OCI-LY3 (cell line): ENCODE measurements around the gene S100P.

Experiments used
- EZH2phosphoT487 ChIP-seq: fragments of 200-600 bp; shearing (Covaris generic); IDR thresholded peaks from 2 replicates; pipeline ENCODE4 v1.6.1; 2018; ENCODE audit warnings: antibody characterized with exemption, mixed run types, low read depth
- TF ChIP-seq, protein P1 (sequence below): fragments of 200-600, 300-600 bp; sonication (generic); IDR thresholded peaks from 2 replicates; pipeline ENCODE4 v1.5.1; 2014; ENCODE audit warnings: antibody characterized with exemption, low read length, low read depth

DNA sequence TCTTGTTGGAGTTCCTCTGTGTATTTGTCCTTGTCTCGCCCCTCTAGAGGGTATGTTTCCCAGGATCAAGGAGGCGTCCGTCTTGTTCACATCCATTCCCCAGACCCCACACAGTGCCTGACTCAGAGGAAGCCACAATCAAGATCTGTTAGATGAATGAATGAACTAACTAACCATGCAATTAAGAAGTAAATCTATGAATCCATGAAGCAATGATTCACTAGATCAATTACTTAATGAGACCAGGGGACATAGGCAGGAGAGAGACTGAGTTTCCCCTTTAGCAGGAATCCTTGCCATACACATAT, 34.2 kb downstream of the S100P start:
- TF ChIP-seq, protein P1, sequence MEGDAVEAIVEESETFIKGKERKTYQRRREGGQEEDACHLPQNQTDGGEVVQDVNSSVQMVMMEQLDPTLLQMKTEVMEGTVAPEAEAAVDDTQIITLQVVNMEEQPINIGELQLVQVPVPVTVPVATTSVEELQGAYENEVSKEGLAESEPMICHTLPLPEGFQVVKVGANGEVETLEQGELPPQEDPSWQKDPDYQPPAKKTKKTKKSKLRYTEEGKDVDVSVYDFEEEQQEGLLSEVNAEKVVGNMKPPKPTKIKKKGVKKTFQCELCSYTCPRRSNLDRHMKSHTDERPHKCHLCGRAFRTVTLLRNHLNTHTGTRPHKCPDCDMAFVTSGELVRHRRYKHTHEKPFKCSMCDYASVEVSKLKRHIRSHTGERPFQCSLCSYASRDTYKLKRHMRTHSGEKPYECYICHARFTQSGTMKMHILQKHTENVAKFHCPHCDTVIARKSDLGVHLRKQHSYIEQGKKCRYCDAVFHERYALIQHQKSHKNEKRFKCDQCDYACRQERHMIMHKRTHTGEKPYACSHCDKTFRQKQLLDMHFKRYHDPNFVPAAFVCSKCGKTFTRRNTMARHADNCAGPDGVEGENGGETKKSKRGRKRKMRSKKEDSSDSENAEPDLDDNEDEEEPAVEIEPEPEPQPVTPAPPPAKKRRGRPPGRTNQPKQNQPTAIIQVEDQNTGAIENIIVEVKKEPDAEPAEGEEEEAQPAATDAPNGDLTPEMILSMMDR, result no peak
- TF ChIP-seq EZH2phosphoT487, result no peak
